HT1080 (cell line): ENCODE results near the gene DNHD1. TPM values are rescaled to one million over a fixed set of nuclear protein-coding genes. Genes with fewer than 3 reads are reported as not detected.
A peak's percentile ranks its signal among the peaks of the same experiment; 100 is the strongest.

Experiments
- DNase-seq: peaks from one replicate; pipeline ENCODE4 v3.0.0-alpha.2; 2015; ENCODE audit warnings: low read depth
- total RNA-seq: library from RNA; depleted of rRNA; stranded (reverse); fragments of >200 nt; shearing (Covaris generic); gene quantifications from 2 replicates; pipeline ENCODE4 v1.2.3, GENCODE V29; 2014

DNHD1 gene
- total RNA-seq, 1 experiment from 2014 or later, result 5.7 TPM

- no peak for DNase-seq
Observed at GRCh38 chr11:6586434-6587359, 89.6 kb downstream of the DNHD1 start.

GRCh38 chr11:6587360-6587953 lies 90.4 kb downstream of the DNHD1 start:
- DNase-seq, result no peak

- no peak for DNase-seq
Observed at GRCh38 chr11:6588018-6588417, 90.9 kb downstream of the DNHD1 start.

GRCh38 chr11:6594142-6594768 lies 97.2 kb downstream of the DNHD1 start:
- no peak for DNase-seq

- DNase-seq, result no peak
Observed at GRCh38 chr11:6596239-6596877, 99.3 kb downstream of the DNHD1 start.

- no peak for DNase-seq
Observed at GRCh38 chr11:6598555-6598954, 101.5 kb downstream of the DNHD1 start.

GRCh38 chr11:6599449-6599848 lies 102.4 kb downstream of the DNHD1 start:
- DNase-seq, result no peak

GRCh38 chr11:6599881-6600390 lies 102.9 kb downstream of the DNHD1 start:
- no peak for DNase-seq

GRCh38 chr11:6601041-6601461 lies 104.0 kb downstream of the DNHD1 start:
- DNase-seq, result no peak

- DNase-seq, result no peak
Observed at GRCh38 chr11:6602096-6602940, 105.2 kb downstream of the DNHD1 start.

GRCh38 chr11:6603287-6604080 lies 106.4 kb downstream of the DNHD1 start, which contains the start of the genes ILK and RRP8:
ILK (plus strand) TSS chr11:6603774; CDS start chr11:6604272, 498 bp downstream.
RRP8 (minus strand) TSS chr11:6603616; CDS start chr11:6603502, 114 bp downstream.
- DNase-seq, result peak; percentile 86

- peak; percentile 61 for DNase-seq
Observed at GRCh38 chr11:6604081-6604626, 107.1 kb downstream of the DNHD1 start.

- DNase-seq, result no peak
Observed at GRCh38 chr11:6604790-6605189, 107.7 kb downstream of the DNHD1 start.

GRCh38 chr11:6606471-6607189 lies 109.5 kb downstream of the DNHD1 start:
- peak; percentile 95 for DNase-seq

GRCh38 chr11:6607190-6607795 lies 110.2 kb downstream of the DNHD1 start:
- no peak for DNase-seq

GRCh38 chr11:6608011-6608410 lies 110.9 kb downstream of the DNHD1 start:
- DNase-seq, result no peak

- DNase-seq, result no peak
Observed at GRCh38 chr11:6608726-6609501, 111.8 kb downstream of the DNHD1 start.
